ENCODE results near the gene PKDREJ. TPM values are rescaled to one million over a fixed set of nuclear protein-coding genes. Genes with fewer than 3 reads are reported as not detected.

Gene PKDREJ
- total and polyA plus RNA-seq, 2 experiments from 2014 or later = 0.04 TPM; not detected in 1

- no peaks in the 10 kb centered on the region for H3K4me1 ChIP-seq (ENCODE audit: insufficient read depth)
- no peak overlapping the region for H3K27ac ChIP-seq
- no peak overlapping the region for H3K4me2 ChIP-seq (ENCODE audit: unreplicated experiment)
- H3K27me3 ChIP-seq (replicated peaks; ENCODE audit: insufficient read depth) = no peaks in the 10 kb centered on the region
- in situ Hi-C loops (cut with MboI) = loop anchor here (5.0 to 10.0 kb wide), 2 partner anchors 187 to 325 kb away; no protein-coding TSS in a partner anchor
- H3K4me3 ChIP-seq = no peak overlapping the region
- no peaks in the 10 kb centered on the region for H3K36me3 ChIP-seq (ENCODE audit: low read depth)
- H3F3A ChIP-seq (ENCODE audit: insufficient read depth) = no peaks in the 10 kb centered on the region
- no peaks in the 10 kb centered on the region for H4K20me1 ChIP-seq (ENCODE audit: insufficient read depth)
- no peaks in the 10 kb centered on the region for H3K9me2 ChIP-seq (ENCODE audit: insufficient read depth)
- peaks cover 51% of the 10 kb centered on the region for H3K79me2 ChIP-seq (ENCODE audit: insufficient read depth)
- H3K9ac ChIP-seq = no peak overlapping the region
- TF ChIP-seq EZH2 (IDR thresholded peaks at IDR 0.05; ENCODE audit: insufficient read depth, poor library complexity, severe bottlenecking) = no peak
- H2AFZ ChIP-seq = no peak overlapping the region
- 98% methylated on average over 14 to 15 of the region's 15 CpGs for WGBS, 2 experiments (ENCODE audit: low coverage in 1 of 2, low lambda C conversion rate in 2 of 2, missing lambda C conversion rate in 2 of 2)
- no peak for DNase-seq
- H3K9me3 ChIP-seq (ENCODE audit: low read depth) = no peaks in the 10 kb centered on the region
These were observed 46.5 kb upstream of the PKDREJ start for GRCh38 chr22:46309526-46310085.

- DNase-seq = no peak
- H2AFZ ChIP-seq = no peak overlapping the region
- no peaks in the 10 kb centered on the region for H3K9me2 ChIP-seq (ENCODE audit: insufficient read depth)
- no peak overlapping the region for H3K4me3 ChIP-seq
- peaks cover 63% of the 10 kb centered on the region for H3K79me2 ChIP-seq (ENCODE audit: insufficient read depth)
- 94 to 96% methylated on average over 23 of the region's 23 CpGs for WGBS, 2 experiments (ENCODE audit: low coverage in 1 of 2, low lambda C conversion rate in 2 of 2, missing lambda C conversion rate in 2 of 2)
- H3K36me3 ChIP-seq (ENCODE audit: low read depth) = no peaks in the 10 kb centered on the region
- H3K9me3 ChIP-seq (ENCODE audit: low read depth) = no peaks in the 10 kb centered on the region
- in situ Hi-C loops (cut with MboI) = no loop called here
- peaks cover 7% of the 10 kb centered on the region; the same call in 1 of the 2 replicates for H3K4me1 ChIP-seq (ENCODE audit: insufficient read depth)
- no peak overlapping the region for H3K27ac ChIP-seq
- TF ChIP-seq EZH2phosphoT487 (IDR thresholded peaks at IDR 0.05; ENCODE audit: insufficient read depth, low read depth) = no peak
- TF ChIP-seq EZH2 (IDR thresholded peaks at IDR 0.05; ENCODE audit: insufficient read depth, poor library complexity, severe bottlenecking) = no peak
- no peak overlapping the region for H3K9ac ChIP-seq
- H3F3A ChIP-seq (ENCODE audit: insufficient read depth) = peaks cover 7% of the 10 kb centered on the region; the same call in 1 of the 2 replicates
- H4K20me1 ChIP-seq (ENCODE audit: insufficient read depth) = no peaks in the 10 kb centered on the region
- H3K27me3 ChIP-seq (replicated peaks; ENCODE audit: insufficient read depth) = no peaks in the 10 kb centered on the region
- no peak overlapping the region for H3K4me2 ChIP-seq (ENCODE audit: unreplicated experiment)
These were observed 45.3 kb upstream of the PKDREJ start for GRCh38 chr22:46308283-46308988.

GRCh38 chr22:46303347-46303965, 40.3 kb upstream of the PKDREJ start:
- no peak overlapping the region; the same call in 1 of the 2 replicates for H3K27ac ChIP-seq
- H3K36me3 ChIP-seq (ENCODE audit: low read depth) = no peaks in the 10 kb centered on the region
- TF ChIP-seq EZH2 (IDR thresholded peaks at IDR 0.05; ENCODE audit: insufficient read depth, poor library complexity, severe bottlenecking) = no peak
- TF ChIP-seq EZH2phosphoT487 (IDR thresholded peaks at IDR 0.05; ENCODE audit: insufficient read depth, low read depth) = no peak
- H4K20me1 ChIP-seq (ENCODE audit: insufficient read depth) = no peaks in the 10 kb centered on the region
- no peak overlapping the region for H3K4me2 ChIP-seq (ENCODE audit: unreplicated experiment)
- 76 to 79% methylated on average over 7 of the region's 7 CpGs for WGBS, 2 experiments (ENCODE audit: low coverage in 1 of 2, low lambda C conversion rate in 2 of 2, missing lambda C conversion rate in 2 of 2)
- peak overlapping the region; percentile 37; the same call in 1 of the 2 replicates for H2AFZ ChIP-seq
- in situ Hi-C loops (cut with MboI) = no loop called here
- DNase-seq = peak; percentile 61
- no peak overlapping the region for H3K9ac ChIP-seq
- H3K4me3 ChIP-seq = no peak overlapping the region
- peaks cover 97% of the 10 kb centered on the region for H3K79me2 ChIP-seq (ENCODE audit: insufficient read depth)
- no peaks in the 10 kb centered on the region for H3K9me2 ChIP-seq (ENCODE audit: insufficient read depth)
- H3K9me3 ChIP-seq (ENCODE audit: low read depth) = no peaks in the 10 kb centered on the region
- H3K27me3 ChIP-seq (replicated peaks; ENCODE audit: insufficient read depth) = no peaks in the 10 kb centered on the region
- H3F3A ChIP-seq (ENCODE audit: insufficient read depth) = peaks cover 11% of the 10 kb centered on the region; the same call in 1 of the 2 replicates
- H3K4me1 ChIP-seq (ENCODE audit: insufficient read depth) = peaks cover 8% of the 10 kb centered on the region; the same call in 1 of the 2 replicates

- in situ Hi-C loops (cut with MboI) = no loop called here
- no peak for DNase-seq
- Histone ChIP-seq H2AFZ (no peak overlapping the region), H3K36me3 (ENCODE audit: low read depth) (no peaks in the 10 kb centered on the region), H3K9me3 (ENCODE audit: low read depth) (no peaks in the 10 kb centered on the region), H3K4me3 (no peak overlapping the region), H3K27ac (no peak overlapping the region), H3F3A (ENCODE audit: insufficient read depth) (peaks cover 11% of the 10 kb centered on the region; the same call in 1 of the 2 replicates), H3K4me1 (ENCODE audit: insufficient read depth) (peaks cover 20% of the 10 kb centered on the region), H3K9ac (no peak overlapping the region), H3K79me2 (ENCODE audit: insufficient read depth) (peaks cover 83% of the 10 kb centered on the region), H3K9me2 (ENCODE audit: insufficient read depth) (no peaks in the 10 kb centered on the region), H3K4me2 (ENCODE audit: unreplicated experiment) (no peak overlapping the region), H3K27me3 (replicated peaks; ENCODE audit: insufficient read depth) (no peaks in the 10 kb centered on the region), H4K20me1 (ENCODE audit: insufficient read depth) (no peaks in the 10 kb centered on the region)
- WGBS, 2 experiments (ENCODE audit: low coverage in 1 of 2, low lambda C conversion rate in 2 of 2, missing lambda C conversion rate in 2 of 2) = 92 to 95% methylated on average over 7 of the region's 7 CpGs
- no peak for TF ChIP-seq EZH2 (IDR thresholded peaks at IDR 0.05; ENCODE audit: insufficient read depth, poor library complexity, severe bottlenecking)
- TF ChIP-seq EZH2phosphoT487 (IDR thresholded peaks at IDR 0.05; ENCODE audit: insufficient read depth, low read depth) = no peak
These were observed 37.3 kb upstream of the PKDREJ start for GRCh38 chr22:46300491-46300890.
